Erythroblast (primary cell): ENCODE results near the gene STXBP3.

ENCODE experiments used
- GATA1 ChIP-seq: IDR thresholded peaks from 2 replicates; pipeline ENCODE4 v1.6.1; 2011; ENCODE audit warnings: low read depth, mild to moderate bottlenecking, control low read depth, low read length, moderate library complexity
- POLR2A ChIP-seq: IDR thresholded peaks from 2 replicates; pipeline ENCODE4 v1.6.1; 2011; ENCODE audit warnings: mild to moderate bottlenecking, low read length

DNA sequence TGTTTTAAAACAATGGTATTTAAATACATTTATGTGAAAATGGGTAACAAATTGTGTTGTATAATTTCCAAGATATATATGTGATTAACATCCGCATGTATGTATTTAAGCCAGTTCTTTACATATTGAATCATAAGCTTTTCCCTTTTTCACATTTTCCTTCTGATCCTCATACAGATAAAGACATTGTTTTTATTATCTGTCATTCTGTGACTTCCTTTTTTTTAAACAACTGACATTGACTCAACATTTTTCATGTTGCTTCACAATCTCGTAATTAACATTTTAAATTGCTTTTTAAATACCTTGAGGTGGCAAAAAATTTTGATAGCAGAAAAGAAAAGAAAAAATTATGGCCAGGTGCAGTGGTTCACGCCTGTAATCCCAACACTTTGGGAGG is 1.4 kb downstream of the STXBP3 start:
- TF ChIP-seq POLR2A = no peak
- TF ChIP-seq GATA1 = no peak
